Right lobe of liver (tissue), 6 donors: ENCODE data around the gene FEZ2. TPM values are rescaled to one million over a fixed set of nuclear protein-coding genes. Genes with fewer than 3 reads are reported as not detected.

ENCODE experiments used
- ATAC-seq, 4 donors: fragments of 200-7000 bp; cut with Tn5 transposase; one replicate each; pipeline ENCODE4 v1.9.1; 2020; ENCODE audit warnings: mild to moderate bottlenecking in 4 of 4, moderate library complexity in 4 of 4
- DNase-seq, 3 donors: peaks; one replicate each; pipeline ENCODE4 v3.0.0-alpha.2; 2020
- H3K27ac ChIP-seq, 3 donors: fragments of 200-600 bp; one replicate each; pipeline ENCODE4 v1.8.0; 2022
- H3K27me3 ChIP-seq, 2 donors: fragments of 200-600 bp; one replicate each; pipeline ENCODE4 v1.8.0; 2022
- H3K36me3 ChIP-seq, 4 donors: fragments of 200-600 bp; sonication (generic) in 1 of 4; one replicate each; pipeline versions ENCODE4 v1.5.1 to v1.8.0; 2017 to 2022; ENCODE audit warnings: control low read depth in 1 of 4
- H3K4me1 ChIP-seq, 4 donors: fragments of 200-600 bp; sonication (generic) in 1 of 4; one replicate each; pipeline versions ENCODE4 v1.5.1 to v1.8.0; 2017 to 2022; ENCODE audit warnings: control low read depth in 1 of 4
- H3K4me3 ChIP-seq, 3 donors: fragments of 200-600 bp; one replicate each; pipeline ENCODE4 v1.8.0; 2022
- H3K9me3 ChIP-seq, 4 donors: fragments of 200-600 bp; sonication (generic) in 1 of 4; one replicate each; pipeline versions ENCODE4 v1.5.1 to v1.8.0; 2017 to 2022; ENCODE audit warnings: control low read depth in 1 of 4
- POLR2A ChIP-seq: fragments of 450-650 bp; IDR thresholded peaks from one replicate; pipeline ENCODE4 v1.6.1; 2017; ENCODE audit warnings: antibody characterized with exemption, mild to moderate bottlenecking
- WGBS: methylation state at CpG from one replicate; pipeline ENCODE4 v1.1.6; 2018; ENCODE audit warnings: low coverage, low lambda C conversion rate; ENCODE audit not compliant: insufficient coverage; ENCODE audit errors: missing lambda C conversion rate; 5-methylcytosine and 5-hydroxymethylcytosine counted together
- intact Hi-C, 2 donors: fragments of 100-400 bp; cut with DNase I; formaldehyde crosslinking; loops; one replicate each; pipeline versions ENCODE4 v1.11.2 to v1.14.1; 2022
- total RNA-seq, 6 experiments: library from RNA; depleted of rRNA in 2 of 6; stranded (reverse); fragments of >200 nt in 2 of 6; fragmentation: NEBNext Ultra II Directional in 3 of 6; extraction: Animal tissue kit (Norgen Biotek cat#: 25700) in 3 of 6; gene quantifications; one replicate each; pipeline versions ENCODE4 v1.1.0 to v1.2.4, GENCODE V29; 2016 to 2023
- TF ChIP-seq, protein P1 (sequence below), 4 donors: fragments of 200-600 bp in 3 of 4; fragments of 450-650 bp in 1 of 4; IDR thresholded peaks; one replicate each; pipeline versions ENCODE4 v1.5.1 to v1.8.0; 2016 to 2022; ENCODE audit warnings: antibody characterized with exemption in 4 of 4, mild to moderate bottlenecking in 2 of 4
- donor health status: DM: no; HTN: yes; CAD: no.
- donor health status: DM: no; HTN: no; CAD: no.
- donor health status: DM: no; HTN: no; CAD: no.
- donor health status: DM: no; HTN: yes; CAD: no.
- donor health status: DM: no; HTN: yes; CAD: no.

FEZ2 gene
- total RNA-seq, 6 experiments from 2014 or later = 11.1 to 22.2 (median 18.7) TPM

DNA sequence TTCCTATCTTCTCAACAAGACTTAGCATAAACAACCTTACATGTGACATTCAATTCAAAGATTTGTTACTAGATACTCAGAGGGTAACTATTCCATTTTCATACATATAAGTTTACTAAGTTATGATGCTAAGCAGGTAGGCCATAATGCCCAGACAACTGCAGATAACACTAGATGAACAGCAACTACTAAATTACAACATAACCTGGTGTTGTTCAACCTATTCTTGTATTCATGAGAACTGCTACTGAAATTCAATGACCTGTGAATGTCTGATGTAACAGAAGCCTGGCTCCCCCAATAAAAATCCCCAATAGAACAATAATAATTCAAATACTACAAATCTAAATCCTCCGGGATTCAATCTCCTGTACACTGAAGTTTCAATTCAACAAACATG, 24.8 kb downstream of the FEZ2 start:
- no peaks in the 10 kb centered on the region for H3K27me3 ChIP-seq
- no peaks in the 10 kb centered on the region for H3K9me3 ChIP-seq
- intact Hi-C loops = no loop called here
- DNase-seq (no peak), ATAC-seq (no peak)
- H3K36me3 ChIP-seq = peaks cover 0 to 13% (median 4%) of the 10 kb centered on the region in 4 donors
- no peak for TF ChIP-seq POLR2A
- TF ChIP-seq, protein P1, sequence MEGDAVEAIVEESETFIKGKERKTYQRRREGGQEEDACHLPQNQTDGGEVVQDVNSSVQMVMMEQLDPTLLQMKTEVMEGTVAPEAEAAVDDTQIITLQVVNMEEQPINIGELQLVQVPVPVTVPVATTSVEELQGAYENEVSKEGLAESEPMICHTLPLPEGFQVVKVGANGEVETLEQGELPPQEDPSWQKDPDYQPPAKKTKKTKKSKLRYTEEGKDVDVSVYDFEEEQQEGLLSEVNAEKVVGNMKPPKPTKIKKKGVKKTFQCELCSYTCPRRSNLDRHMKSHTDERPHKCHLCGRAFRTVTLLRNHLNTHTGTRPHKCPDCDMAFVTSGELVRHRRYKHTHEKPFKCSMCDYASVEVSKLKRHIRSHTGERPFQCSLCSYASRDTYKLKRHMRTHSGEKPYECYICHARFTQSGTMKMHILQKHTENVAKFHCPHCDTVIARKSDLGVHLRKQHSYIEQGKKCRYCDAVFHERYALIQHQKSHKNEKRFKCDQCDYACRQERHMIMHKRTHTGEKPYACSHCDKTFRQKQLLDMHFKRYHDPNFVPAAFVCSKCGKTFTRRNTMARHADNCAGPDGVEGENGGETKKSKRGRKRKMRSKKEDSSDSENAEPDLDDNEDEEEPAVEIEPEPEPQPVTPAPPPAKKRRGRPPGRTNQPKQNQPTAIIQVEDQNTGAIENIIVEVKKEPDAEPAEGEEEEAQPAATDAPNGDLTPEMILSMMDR (IDR thresholded peaks at IDR 0.05) = no peak
- WGBS = 90% methylated on average over 1 of the region's 1 CpG
- peaks cover 0 to 12% (median 2%) of the 10 kb centered on the region in 4 donors for H3K4me1 ChIP-seq
- H3K4me3 ChIP-seq = no peak overlapping the region
- no peak overlapping the region for H3K27ac ChIP-seq

DNA sequence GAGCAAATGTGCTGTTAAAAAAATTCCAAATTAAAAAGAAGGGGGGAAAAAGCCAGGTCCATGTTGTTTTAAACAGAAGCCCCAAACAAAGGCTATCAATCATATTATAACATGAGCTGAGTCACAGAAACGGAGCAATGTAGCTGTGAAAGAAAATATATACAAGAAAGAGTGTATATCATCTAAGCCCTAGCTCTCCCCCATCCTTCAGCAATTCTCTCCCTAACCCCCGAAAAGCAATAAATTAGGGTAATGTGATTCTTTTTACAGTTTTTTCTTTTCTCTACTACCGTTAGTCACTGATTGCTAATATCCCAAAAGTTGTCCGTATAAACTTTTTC, 25.3 kb downstream of the FEZ2 start:
- Histone ChIP-seq H3K9me3 (no peaks in the 10 kb centered on the region), H3K27me3 (no peaks in the 10 kb centered on the region), H3K36me3 (peaks cover 0 to 10% (median 2%) of the 10 kb centered on the region in 4 donors), H3K4me1 (peaks cover 0 to 12% (median 2%) of the 10 kb centered on the region in 4 donors), H3K27ac (no peak overlapping the region), H3K4me3 (no peak overlapping the region)
- WGBS = 77% methylated on average over 4 of the region's 4 CpGs
- no peak for TF ChIP-seq POLR2A
- TF ChIP-seq, protein P1 (IDR thresholded peaks at IDR 0.05) = no peak
- DNase-seq (no peak), ATAC-seq (no peak)
- intact Hi-C loops = no loop called here

DNA sequence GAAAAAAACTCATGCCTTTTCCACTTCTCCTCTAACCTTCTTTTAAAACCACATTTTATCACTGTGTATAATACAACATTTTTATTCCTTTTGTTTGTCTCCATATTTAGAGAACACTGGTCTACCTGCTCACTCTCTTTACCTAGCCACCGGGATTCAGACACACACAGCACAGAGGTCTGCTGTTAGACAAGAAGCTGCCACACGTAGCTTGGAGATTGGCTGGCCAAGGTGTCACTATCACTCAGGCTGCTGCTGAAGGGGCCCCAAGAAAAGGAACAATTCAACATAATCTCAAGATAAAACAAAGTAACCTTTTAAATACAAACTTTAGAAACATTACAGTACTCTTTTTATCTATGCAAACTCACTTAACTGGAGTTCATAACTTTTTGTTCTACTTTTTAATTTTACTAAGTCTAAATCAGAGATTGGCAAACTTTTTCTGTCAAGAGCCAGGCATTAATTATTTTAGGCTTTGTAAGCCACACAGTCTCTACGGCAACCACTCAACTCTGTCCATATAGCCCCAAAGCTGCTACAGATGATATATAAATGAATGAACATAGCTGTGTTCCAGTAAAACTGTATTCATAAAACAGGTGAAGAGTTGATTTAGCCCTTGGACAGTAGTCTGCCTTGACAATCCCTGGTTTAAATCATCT, 25.8 kb downstream of the FEZ2 start:
- TF ChIP-seq POLR2A = no peak
- TF ChIP-seq, protein P1 (IDR thresholded peaks at IDR 0.05) = no peak
- H3K27me3 ChIP-seq = no peaks in the 10 kb centered on the region
- DNase-seq (no peak), ATAC-seq (no peak)
- no peaks in the 10 kb centered on the region for H3K9me3 ChIP-seq
- H3K36me3 ChIP-seq = peaks cover 0 to 6% (median 0%) of the 10 kb centered on the region in 4 donors
- intact Hi-C loops = no loop called here
- H3K4me3 ChIP-seq = no peak overlapping the region
- H3K4me1 ChIP-seq = peaks cover 0 to 7% (median 2%) of the 10 kb centered on the region in 4 donors
- WGBS = 81% methylated on average over 3 of the region's 3 CpGs
- H3K27ac ChIP-seq = no peak overlapping the region

DNA sequence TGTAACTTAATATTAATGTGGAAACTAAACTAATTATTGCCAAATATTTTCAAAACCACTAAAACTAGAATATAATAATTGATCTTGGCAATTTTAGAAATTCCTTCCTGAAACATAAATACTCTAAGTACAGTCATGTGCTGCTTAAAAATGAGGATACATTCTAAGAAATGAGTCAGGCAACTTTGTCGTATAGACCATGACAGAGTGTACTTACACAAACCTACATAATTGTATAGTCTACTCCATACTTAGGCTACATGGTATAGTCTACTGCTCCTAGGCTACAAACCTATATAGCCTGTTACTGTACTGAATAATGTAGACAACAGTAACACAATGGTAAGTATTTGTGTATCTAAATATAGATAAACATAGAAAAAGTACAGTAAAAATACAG, 27.6 kb downstream of the FEZ2 start:
- H3K9me3 ChIP-seq = no peaks in the 10 kb centered on the region
- no peaks in the 10 kb centered on the region for H3K36me3 ChIP-seq
- H3K27ac ChIP-seq = no peak overlapping the region
- ATAC-seq (no peak), DNase-seq (no peak)
- TF ChIP-seq POLR2A = no peak
- TF ChIP-seq, protein P1 (IDR thresholded peaks at IDR 0.05) = no peak
- intact Hi-C loops = no loop called here
- H3K27me3 ChIP-seq = no peaks in the 10 kb centered on the region
- 82% methylated on average over 1 of the region's 1 CpG for WGBS
- no peaks in the 10 kb centered on the region for H3K4me1 ChIP-seq
- no peak overlapping the region for H3K4me3 ChIP-seq
